Heart left ventricle (tissue), 16 donors: Measurements from ENCODE around the gene HAX1. TPM values are rescaled to one million over a fixed set of nuclear protein-coding genes. Genes with fewer than 3 reads are reported as not detected.

ENCODE experiments used
- ATAC-seq, 4 donors: fragments of 200-7000 bp; cut with Tn5 transposase; one replicate each; pipeline ENCODE4 v1.9.1; 2020 to 2022; ENCODE audit warnings: moderate library complexity in 4 of 4, mild to moderate bottlenecking in 3 of 4, moderate number of reproducible peaks in 1 of 4
- DNase-seq, 5 donors: peaks; one replicate each; pipeline ENCODE4 v3.0.0-alpha.2; 2020
- H3K27ac ChIP-seq, 12 donors: fragments of 200-600 bp; sonication (generic) in 4 of 12; one replicate each; pipeline versions ENCODE4 v1.5.0 to v1.8.0; 2016 to 2022; ENCODE audit warnings: mild to moderate bottlenecking in 2 of 12
- H3K27me3 ChIP-seq, 9 donors: fragments of 200-600 bp; sonication (generic) in 2 of 9; one replicate each; pipeline versions ENCODE4 v1.5.1 to v1.8.0; 2016 to 2022; ENCODE audit warnings: mild to moderate bottlenecking in 3 of 9
- H3K36me3 ChIP-seq, 9 donors: fragments of 200-600 bp; sonication (generic) in 2 of 9; one replicate each; pipeline versions ENCODE4 v1.5.0 to v1.8.0; 2018 to 2022; ENCODE audit warnings: mild to moderate bottlenecking in 2 of 9
- H3K4me1 ChIP-seq, 12 donors: fragments of 200-600 bp; sonication (generic) in 4 of 12; one replicate each; pipeline versions ENCODE4 v1.5.0 to v1.8.0; 2016 to 2022; ENCODE audit warnings: mild to moderate bottlenecking in 3 of 12
- H3K4me3 ChIP-seq, 12 donors: fragments of 200-600 bp; sonication (generic) in 4 of 12; one replicate each; pipeline versions ENCODE4 v1.5.0 to v1.8.0; 2017 to 2022; ENCODE audit warnings: mild to moderate bottlenecking in 9 of 12, moderate library complexity in 4 of 12
- H3K9me3 ChIP-seq, 12 donors: fragments of 200-600 bp; sonication (generic) in 4 of 12; one replicate each; pipeline versions ENCODE4 v1.5.0 to v1.8.0; 2016 to 2022; ENCODE audit warnings: mild to moderate bottlenecking in 1 of 12
- POLR2A ChIP-seq, 2 donors: fragments of 450-650 bp; IDR thresholded peaks; one replicate each; pipeline ENCODE4 v1.6.1; 2017; ENCODE audit warnings: antibody characterized with exemption in 2 of 2, mild to moderate bottlenecking in 2 of 2, moderate library complexity in 2 of 2
- WGBS, 4 donors: extraction: QIAGEN DNeasy Blood & Tissue Kit in 2 of 4; methylation state at CpG; one replicate each; pipeline versions ENCODE4 v1.1.5 to v1.1.7; 2013 to 2018; 5-methylcytosine and 5-hydroxymethylcytosine counted together
- intact Hi-C, 10 donors: fragments of 100-400 bp; cut with DNase I; formaldehyde crosslinking; loops; one replicate each; pipeline versions ENCODE4 v1.11.1 to v1.14.2; 2022
- polyA plus RNA-seq, 2 donors: library from polyadenylated mRNA; stranded (reverse); fragments of 200-250 nt; gene quantifications; one replicate each; pipeline ENCODE4 v1.2.3, GENCODE V29; 2013
- total RNA-seq, 9 donors: library from RNA; depleted of rRNA in 2 of 9; stranded (reverse); fragments of >200 nt in 2 of 9; fragmentation: NEBNext Ultra II Directional in 3 of 9; extraction: Animal tissue kit (Norgen Biotek cat#: 25700) in 3 of 9; gene quantifications; one replicate each; pipeline versions ENCODE4 v1.1.0 to v1.2.4, GENCODE V29; 2016 to 2023
- TF ChIP-seq, protein P1 (sequence below), 12 donors: fragments of 200-600 bp; sonication (generic) in 4 of 12; IDR thresholded peaks; one replicate each; pipeline versions ENCODE4 v1.5.0 to v1.8.0; 2018 to 2022; ENCODE audit warnings: antibody characterized with exemption in 12 of 12, mild to moderate bottlenecking in 5 of 12
- donor health status: ischemic (EF 13 %, LVEDD 7.1; RV severe dilation, severe dysfunction).
- donor health status: healthy with polysubstance abuse.
- donor health status: DM: no; HTN: yes; CAD: no.
- donor health status: DM: no; HTN: no; CAD: no.
- donor health status: ischemic (EF 25% LVEDD 6.9; RV normal size, moderate dysfunction).
- donor health status: ischemic (EF 25% LVEDD 5.7; RV mildly dilated, moderate dysfunction).
- donor health status: healthy.
- donor health status: DM: yes; HTN: yes; CAD: no.
- donor health status: ischemic (EF 35%, LVEDD 5.7; RV mildly dilated, moderate dysfunction).
- donor health status: nonischemic (EF 11% LVEDD 7.7; RV severe dilation, severe dysfunction).
- donor health status: DM: yes; HTN: yes; CAD: no.
- donor health status: PGD.
- donor health status: ischemic (EF 29% LVEDD 5.4; RV normal size, mild dysfunction).
- donor health status: nonischemic (EF 23%, LVEDD 6.1; RV moderate dilation, normal function).

The HAX1 gene
- total and polyA plus RNA-seq, 11 donors, result 127 to 308 (median 165) TPM

DNA sequence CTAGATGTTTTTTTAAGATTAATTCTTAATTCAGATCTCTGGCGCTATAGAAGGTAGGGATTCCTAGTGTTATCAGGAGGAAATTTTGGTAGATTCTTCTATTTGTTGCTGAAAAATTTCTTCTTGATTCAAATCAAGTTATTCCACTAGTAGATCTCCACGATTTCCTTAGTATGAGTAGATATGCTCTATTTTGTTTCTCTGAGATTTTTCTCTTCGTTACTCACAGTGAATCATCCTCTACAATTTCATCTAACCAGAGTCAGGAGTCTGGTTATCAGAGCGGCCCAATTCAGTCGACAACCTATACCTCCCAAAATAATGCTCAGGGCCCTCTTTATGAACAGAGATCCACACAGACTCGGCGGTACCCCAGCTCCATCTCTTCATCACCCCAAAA, 18.8 kb upstream of the HAX1 start:
- Histone ChIP-seq H3K4me3 (no peak overlapping the region), H3K27ac (no peak overlapping the region), H3K27me3 (no peaks in the 10 kb centered on the region), H3K4me1 (no peaks in the 10 kb centered on the region), H3K9me3 (no peaks in the 10 kb centered on the region), H3K36me3 (peaks cover 5 to 100% (median 100%) of the 10 kb centered on the region in 9 donors)
- DNase-seq, result no peak
- TF ChIP-seq, protein P1, sequence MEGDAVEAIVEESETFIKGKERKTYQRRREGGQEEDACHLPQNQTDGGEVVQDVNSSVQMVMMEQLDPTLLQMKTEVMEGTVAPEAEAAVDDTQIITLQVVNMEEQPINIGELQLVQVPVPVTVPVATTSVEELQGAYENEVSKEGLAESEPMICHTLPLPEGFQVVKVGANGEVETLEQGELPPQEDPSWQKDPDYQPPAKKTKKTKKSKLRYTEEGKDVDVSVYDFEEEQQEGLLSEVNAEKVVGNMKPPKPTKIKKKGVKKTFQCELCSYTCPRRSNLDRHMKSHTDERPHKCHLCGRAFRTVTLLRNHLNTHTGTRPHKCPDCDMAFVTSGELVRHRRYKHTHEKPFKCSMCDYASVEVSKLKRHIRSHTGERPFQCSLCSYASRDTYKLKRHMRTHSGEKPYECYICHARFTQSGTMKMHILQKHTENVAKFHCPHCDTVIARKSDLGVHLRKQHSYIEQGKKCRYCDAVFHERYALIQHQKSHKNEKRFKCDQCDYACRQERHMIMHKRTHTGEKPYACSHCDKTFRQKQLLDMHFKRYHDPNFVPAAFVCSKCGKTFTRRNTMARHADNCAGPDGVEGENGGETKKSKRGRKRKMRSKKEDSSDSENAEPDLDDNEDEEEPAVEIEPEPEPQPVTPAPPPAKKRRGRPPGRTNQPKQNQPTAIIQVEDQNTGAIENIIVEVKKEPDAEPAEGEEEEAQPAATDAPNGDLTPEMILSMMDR (IDR thresholded peaks at IDR 0.05), result no peak
- no peak for TF ChIP-seq POLR2A (IDR thresholded peaks at IDR 0.05)
- intact Hi-C loops, result no loop called here
- no peak for ATAC-seq
- WGBS, 4 donors, result 92 to 95% (median 94%) methylated on average over 7 of the region's 7 CpGs

DNA sequence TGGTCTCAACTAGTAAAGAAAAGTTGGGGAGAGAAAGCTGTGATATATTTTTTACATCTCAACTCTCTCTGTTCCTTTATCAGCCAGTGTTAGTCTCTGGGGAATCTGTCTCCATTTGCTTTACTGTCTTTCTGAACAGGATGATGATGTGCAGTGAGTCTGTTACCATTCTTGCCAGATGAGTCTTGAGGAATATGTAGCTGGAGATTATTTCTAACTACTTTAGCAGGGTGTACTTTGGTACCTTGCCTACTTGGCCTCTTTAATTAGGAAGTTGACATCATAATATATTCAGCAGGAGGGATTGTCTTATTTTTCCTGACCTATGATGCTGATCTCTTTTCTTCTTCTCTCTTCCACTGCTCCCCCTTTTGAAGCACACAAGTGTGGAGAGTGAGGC, 15.7 kb upstream of the HAX1 start:
- Histone ChIP-seq H3K4me1 (no peaks in the 10 kb centered on the region), H3K27me3 (no peaks in the 10 kb centered on the region), H3K9me3 (no peaks in the 10 kb centered on the region), H3K36me3 (peaks cover 10 to 100% (median 100%) of the 10 kb centered on the region in 9 donors), H3K27ac (no peak overlapping the region), H3K4me3 (no peak overlapping the region)
- TF ChIP-seq, protein P1 (IDR thresholded peaks at IDR 0.05), result no peak
- TF ChIP-seq POLR2A (IDR thresholded peaks at IDR 0.05), result no peak
- intact Hi-C loops, result no loop called here
- DNase-seq, result no peak
- no peak for ATAC-seq

DNA sequence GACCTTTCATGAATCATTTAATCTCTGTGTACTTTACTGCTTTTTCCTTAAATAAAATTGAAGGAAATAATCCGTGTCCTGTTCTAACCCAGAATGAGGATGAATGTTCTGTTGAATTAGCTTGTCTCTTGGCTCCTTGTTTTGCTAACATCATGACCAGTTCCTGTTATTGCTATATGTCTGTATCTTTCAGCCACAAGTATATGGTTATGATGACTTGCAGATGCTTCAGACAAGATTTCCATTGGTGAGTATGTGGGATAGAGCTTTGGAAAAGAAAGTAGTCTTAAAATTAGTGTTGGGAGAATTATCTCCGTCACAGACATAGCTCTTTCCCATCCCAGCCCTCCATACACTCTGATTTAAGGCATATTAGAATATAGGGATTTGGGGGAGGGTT, 13.6 kb upstream of the HAX1 start:
- Histone ChIP-seq H3K27ac (no peak overlapping the region), H3K9me3 (no peaks in the 10 kb centered on the region), H3K27me3 (no peaks in the 10 kb centered on the region), H3K36me3 (peaks cover 10 to 100% (median 100%) of the 10 kb centered on the region in 9 donors), H3K4me3 (no peak overlapping the region), H3K4me1 (peaks cover 0 to 5% (median 0%) of the 10 kb centered on the region in 12 donors)
- intact Hi-C loops, result no loop called here
- ATAC-seq (no peak), DNase-seq (no peak)
- 92 to 97% (median 93%) methylated on average over 2 of the region's 2 CpGs for WGBS, 4 donors
- TF ChIP-seq, protein P1 (IDR thresholded peaks at IDR 0.05), result no peak
- no peak for TF ChIP-seq POLR2A (IDR thresholded peaks at IDR 0.05)

DNA sequence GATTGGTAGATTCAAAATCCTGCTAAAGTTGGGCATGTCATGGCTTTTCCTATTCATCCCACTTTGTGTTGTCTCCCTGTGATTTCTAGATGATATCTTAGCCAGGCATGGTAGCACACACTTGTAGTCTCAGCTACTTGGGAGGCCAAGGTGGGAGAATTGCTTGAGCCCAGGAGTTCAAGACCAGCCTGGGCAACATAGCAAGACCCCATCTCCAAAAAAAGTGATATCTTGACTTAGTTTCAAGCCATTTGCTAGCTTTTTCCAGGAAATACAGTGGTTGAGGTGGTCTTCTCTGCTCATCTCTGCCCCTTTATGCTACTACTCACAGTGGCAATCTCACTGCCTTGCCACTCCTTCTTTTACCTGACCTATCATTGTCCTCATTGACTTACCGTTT, 12.3 kb upstream of the HAX1 start:
- TF ChIP-seq POLR2A (IDR thresholded peaks at IDR 0.05), result no peak
- TF ChIP-seq, protein P1 (IDR thresholded peaks at IDR 0.05), result no peak
- intact Hi-C loops, result loop anchor here in 3 of 10 donors (5.0 to 10.0 kb wide), 2 partner anchors 33 to 55 kb away; partner anchors contain the start of gene CFAP141 (in 1 of the 3)
- Histone ChIP-seq H3K4me3 (no peak overlapping the region), H3K27me3 (no peaks in the 10 kb centered on the region), H3K36me3 (peaks cover 10 to 100% (median 98%) of the 10 kb centered on the region in 9 donors), H3K4me1 (peaks cover 0 to 13% (median 0%) of the 10 kb centered on the region in 12 donors), H3K27ac (no peak overlapping the region), H3K9me3 (no peaks in the 10 kb centered on the region)
- DNase-seq (no peak), ATAC-seq (no peak)
- 77 to 87% (median 77%) methylated on average over 1 of the region's 1 CpG for WGBS, 4 donors
